H1 (cell line): ENCODE measurements around the gene LENG9. TPM values are rescaled to one million over a fixed set of nuclear protein-coding genes. Genes with fewer than 3 reads are reported as not detected.

Experiments
- CTCF ChIA-PET: fragments of 300-600 bp; sonication (Branson Sonifier 250); formaldehyde crosslinking; loops from one replicate; lab custom pipeline; 2021; ENCODE audit not compliant: partially characterized antibody; lab: Charles Lee
- POLR2A ChIA-PET: fragments of 300-600 bp; sonication (Branson Sonifier 250); formaldehyde crosslinking; loops from one replicate; lab custom pipeline; 2021; ENCODE audit warnings: inconsistent platforms; ENCODE audit not compliant: partially characterized antibody; lab: Charles Lee
- DNase-seq, 2 experiments: peaks; one replicate each; pipeline versions ENCODE4 v3.0.0 to v3.0.0-alpha.2; 2010 to 2022; ENCODE audit warnings: low spot score in 2 of 2, low read depth in 1 of 2, mixed read lengths in 1 of 2
- FAIRE-seq: peaks from 2 replicates; lab custom pipeline; 2011; peaks lifted over from hg19 to GRCh38; lab: Jason Lieb, UNC
- H2AFZ ChIP-seq: 2 replicates; pipeline ENCODE4 v1.8.1; 2012; ENCODE audit warnings: low read length, inconsistent platforms
- H2AK5ac ChIP-seq: 2 replicates; pipeline ENCODE4 v1.6.1; 2013; ENCODE audit warnings: low read depth, low read length
- H2BK120ac ChIP-seq: replicated peaks from 2 replicates; pipeline ENCODE3; 2013; ENCODE audit warnings: low read depth, low read length, inconsistent platforms
- H2BK12ac ChIP-seq: 2 replicates; pipeline ENCODE4 v1.6.1; 2013; ENCODE audit warnings: low read depth, low read length
- H2BK15ac ChIP-seq: 2 replicates; pipeline ENCODE4 v1.6.1; 2013; ENCODE audit warnings: low read length
- H2BK20ac ChIP-seq: 2 replicates; pipeline ENCODE4 v1.6.1; 2013; ENCODE audit warnings: low read length
- H2BK5ac ChIP-seq: 2 replicates; pipeline ENCODE4 v1.6.1; 2013; ENCODE audit warnings: low read depth, low read length
- H3K14ac ChIP-seq: 2 replicates; pipeline ENCODE4 v1.6.1; 2013; ENCODE audit warnings: inconsistent platforms; ENCODE audit not compliant: insufficient read length
- H3K18ac ChIP-seq: 2 replicates; pipeline ENCODE4 v1.6.1; 2013; ENCODE audit warnings: low read length; ENCODE audit errors: extremely low read depth
- H3K23ac ChIP-seq: 2 replicates; pipeline ENCODE4 v1.6.1; 2013; ENCODE audit warnings: inconsistent platforms; ENCODE audit not compliant: insufficient read length
- H3K23me2 ChIP-seq: 2 replicates; pipeline ENCODE4 v1.6.1; 2013; ENCODE audit warnings: low read depth, low read length
- H3K27ac ChIP-seq: 2 replicates; pipeline ENCODE4 v1.6.1; 2011; ENCODE audit warnings: low read depth, low read length, inconsistent platforms
- H3K27me3 ChIP-seq, 4 experiments: replicated peaks in 1 of 4; 1 replicate in 1 of 4; 2 replicates in 3 of 4; pipeline versions ENCODE4 v1.6.1 to v1.8.1; 2011 to 2013; ENCODE audit warnings: low read length in 3 of 4, mild to moderate bottlenecking in 3 of 4, inconsistent platforms in 2 of 4, mixed read lengths in 2 of 4, moderate library complexity in 1 of 4; ENCODE audit not compliant: control insufficient read depth in 3 of 4, insufficient read depth in 3 of 4; ENCODE audit errors: extremely low read depth in 1 of 4
- H3K36me3 ChIP-seq, 4 experiments: 2 replicates each; pipeline versions ENCODE4 v1.6.1 to v1.8.1; 2011 to 2013; ENCODE audit warnings: mild to moderate bottlenecking in 4 of 4, low read length in 3 of 4, moderate library complexity in 2 of 4, control low read depth in 1 of 4, inconsistent platforms in 1 of 4; ENCODE audit not compliant: insufficient read depth in 4 of 4, control insufficient read depth in 2 of 4
- H3K4ac ChIP-seq: replicated peaks from 2 replicates; pipeline ENCODE3; 2013; ENCODE audit warnings: low read length, low read depth, mixed read lengths, inconsistent platforms; ENCODE audit not compliant: insufficient read length
- H3K4me1 ChIP-seq, 4 experiments: replicated peaks in 1 of 4; 1 replicate in 1 of 4; 2 replicates in 3 of 4; pipeline versions ENCODE4 v1.6.1 to v1.8.1; 2011 to 2013; ENCODE audit warnings: low read length in 3 of 4, inconsistent platforms in 2 of 4, mixed read lengths in 1 of 4; ENCODE audit not compliant: insufficient read depth in 4 of 4, control insufficient read depth in 3 of 4
- H3K4me2 ChIP-seq, 2 experiments: 2 replicates each; pipeline versions ENCODE4 v1.6.1 to v1.8.1; 2011 to 2013; ENCODE audit warnings: low read depth in 2 of 2, low read length in 2 of 2, control low read depth in 1 of 2, inconsistent platforms in 1 of 2, mild to moderate bottlenecking in 1 of 2; ENCODE audit not compliant: insufficient read depth in 1 of 2
- H3K4me3 ChIP-seq, 4 experiments: fragments of 200-600, 300-600 bp in 1 of 4; sonication (generic), shearing (Covaris generic), sonication (Bioruptor Twin) in 1 of 4; 2 replicates each; pipeline versions ENCODE4 v1.5.1 to v1.8.1; 2011 to 2016; ENCODE audit warnings: low read length in 4 of 4, low read depth in 3 of 4, control low read depth in 2 of 4, inconsistent platforms in 2 of 4, mild to moderate bottlenecking in 2 of 4, mixed read lengths in 1 of 4, moderate library complexity in 1 of 4; ENCODE audit not compliant: insufficient read depth in 2 of 4; ENCODE audit errors: extremely low read depth in 1 of 4
- H3K56ac ChIP-seq: replicated peaks from 2 replicates; pipeline ENCODE3; 2013; ENCODE audit warnings: low read depth, mild to moderate bottlenecking, mixed read lengths, low read length, inconsistent platforms; ENCODE audit not compliant: insufficient read length
- H3K79me1 ChIP-seq: 2 replicates; pipeline ENCODE4 v1.6.1; 2013; ENCODE audit warnings: low read depth, low read length, control low read depth
- H3K79me2 ChIP-seq, 2 experiments: 2 replicates each; pipeline versions ENCODE4 v1.6.1 to v1.8.1; 2012 to 2013; ENCODE audit warnings: low read length in 2 of 2, mild to moderate bottlenecking in 2 of 2, inconsistent platforms in 1 of 2; ENCODE audit not compliant: insufficient read depth in 2 of 2, control insufficient read depth in 1 of 2
- H3K9ac ChIP-seq, 4 experiments: replicated peaks in 1 of 4; 1 replicate in 1 of 4; 2 replicates in 3 of 4; pipeline versions ENCODE4 v1.6.1 to v1.8.1; 2011 to 2013; ENCODE audit warnings: low read depth in 3 of 4, low read length in 3 of 4, control low read depth in 2 of 4, mild to moderate bottlenecking in 2 of 4, moderate library complexity in 2 of 4, inconsistent platforms in 1 of 4; ENCODE audit errors: extremely low read depth in 1 of 4
- H3K9me3 ChIP-seq, 2 experiments: 2 replicates each; pipeline versions ENCODE4 v1.6.1 to v1.8.1; 2012 to 2013; ENCODE audit warnings: mild to moderate bottlenecking in 2 of 2, moderate library complexity in 2 of 2, control low read depth in 1 of 2, inconsistent platforms in 1 of 2, low read depth in 1 of 2, low read length in 1 of 2, mixed read lengths in 1 of 2; ENCODE audit not compliant: insufficient read depth in 2 of 2
- H4K20me1 ChIP-seq, 2 experiments: replicated peaks in 1 of 2; 2 replicates each; pipeline versions ENCODE3 to v1.8.1; 2011 to 2013; ENCODE audit warnings: inconsistent platforms in 2 of 2, low read length in 2 of 2, mild to moderate bottlenecking in 1 of 2; ENCODE audit not compliant: insufficient read depth in 2 of 2, control insufficient read depth in 1 of 2
- H4K5ac ChIP-seq: 2 replicates; pipeline ENCODE4 v1.6.1; 2013; ENCODE audit warnings: low read length, low read depth, mixed read lengths, inconsistent platforms; ENCODE audit not compliant: insufficient read length
- H4K8ac ChIP-seq: 2 replicates; pipeline ENCODE4 v1.8.0; 2013; ENCODE audit warnings: mild to moderate bottlenecking, moderate library complexity, low read length, inconsistent platforms; ENCODE audit not compliant: insufficient read depth; ENCODE audit errors: extremely low read depth
- H4K91ac ChIP-seq: replicated peaks from 2 replicates; pipeline ENCODE3; 2013; ENCODE audit warnings: low read length, mixed read lengths, inconsistent platforms; ENCODE audit not compliant: insufficient read length
- CHD2 ChIP-seq: IDR thresholded peaks from 2 replicates; pipeline ENCODE4 v1.6.1; 2012; ENCODE audit warnings: low read length, improper control_type of control experiment
- KDM5A ChIP-seq: fragments of 200-600 bp; IDR thresholded peaks from 2 replicates; pipeline ENCODE4 v1.7.1; 2012; ENCODE audit warnings: mild to moderate bottlenecking, low read length, inconsistent platforms, mixed read lengths
- PHF8 ChIP-seq: fragments of 200-600 bp; sonication (generic); conservative IDR thresholded peaks from 2 replicates; pipeline ENCODE4 v1.7.1; 2012; ENCODE audit warnings: low read depth, mild to moderate bottlenecking, inconsistent platforms, low read length, moderate library complexity
- RAD21 ChIP-seq, 2 experiments: IDR thresholded peaks in 1 of 2; conservative IDR thresholded peaks in 1 of 2; 2 replicates each; pipeline ENCODE4 v1.6.1; 2011; ENCODE audit warnings: low read depth in 2 of 2, low read length in 2 of 2, improper control_type of control experiment in 1 of 2, inconsistent platforms in 1 of 2, mild to moderate bottlenecking in 1 of 2, moderate library complexity in 1 of 2
- RXRA ChIP-seq: IDR thresholded peaks from 2 replicates; pipeline ENCODE4 v1.6.1; 2011; ENCODE audit warnings: low read depth, mild to moderate bottlenecking, low read length, moderate library complexity; ENCODE audit not compliant: insufficient read depth
- SP4 ChIP-seq: IDR thresholded peaks from 2 replicates; pipeline ENCODE4 v1.6.1; 2012; ENCODE audit warnings: low read length, inconsistent platforms
- SUZ12 ChIP-seq: fragments of 200-600 bp; sonication (generic); IDR thresholded peaks from 2 replicates; pipeline ENCODE4 v1.6.1; 2012; ENCODE audit warnings: mild to moderate bottlenecking, inconsistent platforms, low read length, moderate library complexity, mixed read lengths
- TCF12 ChIP-seq: IDR thresholded peaks from 2 replicates; pipeline ENCODE4 v1.6.1; 2011; ENCODE audit warnings: low read depth, mild to moderate bottlenecking, low read length
- ZNF274 ChIP-seq: IDR thresholded peaks from 2 replicates; pipeline ENCODE4 v1.7.0; 2012; ENCODE audit warnings: low read length, borderline replicate concordance; ENCODE audit errors: extremely low read depth
- WGBS, 2 experiments: shearing (Covaris generic) in 1 of 2; methylation state at CpG; one replicate each; pipeline versions ENCODE4 v1.1.6 to v1.1.7; 2013 to 2015; ENCODE audit warnings: low lambda C conversion rate in 2 of 2, mixed read lengths in 2 of 2, inconsistent platforms in 1 of 2, low coverage in 1 of 2, missing lambda C conversion rate in 1 of 2; ENCODE audit not compliant: insufficient replicate concordance in 2 of 2, insufficient coverage in 1 of 2, insufficient read length in 1 of 2; ENCODE audit errors: extremely low coverage in 1 of 2, missing lambda C conversion rate in 1 of 2; 5-methylcytosine and 5-hydroxymethylcytosine counted together
- polyA plus RNA-seq, 7 experiments: library from polyadenylated mRNA; depleted of rRNA in 3 of 7; stranded (reverse) in 5 of 7; unstranded in 2 of 7; fragments of >200 nt in 5 of 7; fragments of 200-250 nt in 2 of 7; gene quantifications; 1 replicate in 5 of 7; 2 replicates in 1 of 7; 4 replicates in 1 of 7; pipeline versions ENCODE4 v1.2.1 to v1.2.3, GENCODE V29; 2011 to 2013; ENCODE audit warnings: missing spikeins in 2 of 7, mixed read lengths in 2 of 7
- total RNA-seq: library from RNA; stranded (reverse); fragmentation: NEBNext Ultra II Directional; extraction: Animal tissue kit (Norgen Biotek cat#: 25700); gene quantifications from 2 replicates; pipeline ENCODE4 v1.2.1, GENCODE V29; 2021
- TF ChIP-seq, protein P1 (sequence below): IDR thresholded peaks from 2 replicates; pipeline ENCODE4 v1.6.1; 2012; ENCODE audit warnings: low read length, inconsistent platforms

Gene LENG9
- total and polyA plus RNA-seq, 2 of the 8 experiments (the other 6 are each of a cell fraction or from before 2014, with no cell fraction given), result 1.6 to 3.9 TPM

DNA sequence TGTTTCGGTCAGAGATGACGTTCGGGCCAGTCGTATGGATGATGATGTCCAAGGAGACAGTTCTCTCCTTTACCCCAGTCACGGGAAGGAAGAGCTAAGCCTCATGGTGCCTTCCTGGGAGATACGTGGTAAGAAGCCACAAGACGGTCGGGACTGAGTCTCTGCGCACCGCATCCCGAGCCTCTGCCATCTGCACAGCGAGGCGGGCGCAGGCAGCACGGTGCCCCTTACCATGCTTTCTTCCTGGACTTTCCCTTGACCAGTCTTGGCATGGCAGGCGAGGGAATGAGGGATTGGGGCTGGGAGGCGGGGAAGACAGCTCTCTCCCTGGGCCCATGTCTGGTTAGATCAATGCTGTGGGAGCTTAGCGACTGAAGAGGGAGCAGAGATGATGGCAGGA, 29.0 kb upstream of the LENG9 start:
- H2BK20ac ChIP-seq, result no peak overlapping the region
- POLR2A ChIA-PET, result no interaction called here
- DNase-seq, result no peak
- no peak overlapping the region for H2BK15ac ChIP-seq
- no peak for FAIRE-seq
- CTCF ChIA-PET, result no interaction called here
- no peaks in the 10 kb centered on the region for H3K27me3 ChIP-seq
- no peak overlapping the region for H3K4me2 ChIP-seq
- H2BK12ac ChIP-seq, result no peak overlapping the region
- no peak overlapping the region for H3K56ac ChIP-seq
- no peaks in the 10 kb centered on the region for H3K79me1 ChIP-seq
- H3K4ac ChIP-seq, result no peak overlapping the region
- no peaks in the 10 kb centered on the region for H3K23me2 ChIP-seq
- H3K4me1 ChIP-seq, result no peaks in the 10 kb centered on the region
- 81% methylated on average over 18 of the region's 18 CpGs; no CpG with 5 or more reads in 1 of the 2 experiments for WGBS, 2 experiments
- H2AFZ ChIP-seq, result no peak overlapping the region
- no peak overlapping the region for H3K23ac ChIP-seq
- H4K5ac ChIP-seq, result no peak overlapping the region
- H3K36me3 ChIP-seq, result no peaks in the 10 kb centered on the region
- H2BK5ac ChIP-seq, result no peak overlapping the region
- TF ChIP-seq, protein P1, sequence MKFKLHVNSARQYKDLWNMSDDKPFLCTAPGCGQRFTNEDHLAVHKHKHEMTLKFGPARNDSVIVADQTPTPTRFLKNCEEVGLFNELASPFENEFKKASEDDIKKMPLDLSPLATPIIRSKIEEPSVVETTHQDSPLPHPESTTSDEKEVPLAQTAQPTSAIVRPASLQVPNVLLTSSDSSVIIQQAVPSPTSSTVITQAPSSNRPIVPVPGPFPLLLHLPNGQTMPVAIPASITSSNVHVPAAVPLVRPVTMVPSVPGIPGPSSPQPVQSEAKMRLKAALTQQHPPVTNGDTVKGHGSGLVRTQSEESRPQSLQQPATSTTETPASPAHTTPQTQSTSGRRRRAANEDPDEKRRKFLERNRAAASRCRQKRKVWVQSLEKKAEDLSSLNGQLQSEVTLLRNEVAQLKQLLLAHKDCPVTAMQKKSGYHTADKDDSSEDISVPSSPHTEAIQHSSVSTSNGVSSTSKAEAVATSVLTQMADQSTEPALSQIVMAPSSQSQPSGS, result no peak
- no peak for TF ChIP-seq RAD21 (IDR thresholded peaks at IDR 0.05 in 1 of 2, conservative IDR thresholded peaks at IDR 0.05 in 1 of 2; ENCODE audit: low read depth in 2 of 2, low read length in 2 of 2)
- TF ChIP-seq SUZ12, result no peak
- TF ChIP-seq RXRA, result no peak
- no peak for TF ChIP-seq PHF8
- no peak for TF ChIP-seq CHD2
- TF ChIP-seq KDM5A, result no peak
- no peak for TF ChIP-seq ZNF274
- no peak for TF ChIP-seq SP4
- TF ChIP-seq TCF12, result no peak
- TF ChIP-seq, all 59 proteins: peak for 0
- H2BK120ac ChIP-seq, result no peak overlapping the region
- no peak overlapping the region for H3K9ac ChIP-seq
- no peak overlapping the region for H3K27ac ChIP-seq
- no peaks in the 10 kb centered on the region for H4K20me1 ChIP-seq
- no peak overlapping the region for H4K91ac ChIP-seq
- H3K9me3 ChIP-seq, result peaks cover 31 to 79% of the 10 kb centered on the region in 2 experiments
- H2AK5ac ChIP-seq, result no peak overlapping the region
- no peak overlapping the region for H3K4me3 ChIP-seq
- H3K18ac ChIP-seq, result no peak overlapping the region
- no peak overlapping the region for H4K8ac ChIP-seq
- H3K79me2 ChIP-seq, result no peaks in the 10 kb centered on the region
- H3K14ac ChIP-seq, result no peak overlapping the region
